ENCODE results near the gene ANKFN1. TPM values are rescaled to one million over a fixed set of nuclear protein-coding genes. Genes with fewer than 3 reads are reported as not detected.

The ANKFN1 gene
- total RNA-seq, 1 donor from 2014 or later = not detected

GRCh38 chr17:56119191-56119590, 34.1 kb upstream of the ANKFN1 start:
- Histone ChIP-seq H3K27ac (ENCODE audit: low read depth, low read length) (no peak overlapping the region), H3K79me2 (ENCODE audit: insufficient read depth, low read length) (no peaks in the 10 kb centered on the region), H3K4me2 (ENCODE audit: low read length) (no peak overlapping the region), H3K36me3 (ENCODE audit: insufficient read depth, low read length) (no peaks in the 10 kb centered on the region), H4K20me1 (ENCODE audit: insufficient read depth, low read length) (no peaks in the 10 kb centered on the region), H3K4me3 (ENCODE audit: insufficient read depth, low read depth, low read length) (no peak overlapping the region), H3K9ac (ENCODE audit: low read length) (no peak overlapping the region), H3K4me1 (ENCODE audit: insufficient read depth, low read length) (no peaks in the 10 kb centered on the region), H3K27me3 (ENCODE audit: insufficient read depth, low read length) (no peaks in the 10 kb centered on the region), H2AFZ (ENCODE audit: low read depth, low read length) (no peak overlapping the region), H3K9me3 (ENCODE audit: insufficient read depth, low read depth, low read length) (no peaks in the 10 kb centered on the region)
- no peaks in the 10 kb centered on the region for H3K36me3 Mint-ChIP-seq (ENCODE audit: low read depth, unreplicated experiment)
- H3K27me3 Mint-ChIP-seq (ENCODE audit: low read depth, unreplicated experiment) = peaks cover 3% of the 10 kb centered on the region
- no peaks in the 10 kb centered on the region for H3K9me3 Mint-ChIP-seq (ENCODE audit: unreplicated experiment)
- no peak overlapping the region for H3K27ac Mint-ChIP-seq (ENCODE audit: unreplicated experiment)
- H3K4me1 Mint-ChIP-seq (ENCODE audit: low read depth, unreplicated experiment) = no peaks in the 10 kb centered on the region
- FAIRE-seq = no peak
- no peak for DNase-seq (ENCODE audit: low read depth)
- TF ChIP-seq, protein P1, sequence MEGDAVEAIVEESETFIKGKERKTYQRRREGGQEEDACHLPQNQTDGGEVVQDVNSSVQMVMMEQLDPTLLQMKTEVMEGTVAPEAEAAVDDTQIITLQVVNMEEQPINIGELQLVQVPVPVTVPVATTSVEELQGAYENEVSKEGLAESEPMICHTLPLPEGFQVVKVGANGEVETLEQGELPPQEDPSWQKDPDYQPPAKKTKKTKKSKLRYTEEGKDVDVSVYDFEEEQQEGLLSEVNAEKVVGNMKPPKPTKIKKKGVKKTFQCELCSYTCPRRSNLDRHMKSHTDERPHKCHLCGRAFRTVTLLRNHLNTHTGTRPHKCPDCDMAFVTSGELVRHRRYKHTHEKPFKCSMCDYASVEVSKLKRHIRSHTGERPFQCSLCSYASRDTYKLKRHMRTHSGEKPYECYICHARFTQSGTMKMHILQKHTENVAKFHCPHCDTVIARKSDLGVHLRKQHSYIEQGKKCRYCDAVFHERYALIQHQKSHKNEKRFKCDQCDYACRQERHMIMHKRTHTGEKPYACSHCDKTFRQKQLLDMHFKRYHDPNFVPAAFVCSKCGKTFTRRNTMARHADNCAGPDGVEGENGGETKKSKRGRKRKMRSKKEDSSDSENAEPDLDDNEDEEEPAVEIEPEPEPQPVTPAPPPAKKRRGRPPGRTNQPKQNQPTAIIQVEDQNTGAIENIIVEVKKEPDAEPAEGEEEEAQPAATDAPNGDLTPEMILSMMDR (IDR thresholded peaks at IDR 0.05; ENCODE audit: insufficient read depth, low read depth, low read length) = no peak
- TF ChIP-seq EZH2 (IDR thresholded peaks at IDR 0.05; ENCODE audit: insufficient read depth, low read length) = no peak
- H3K4me3 Mint-ChIP-seq (ENCODE audit: unreplicated experiment) = no peak overlapping the region

GRCh38 chr17:56119936-56120335, 33.3 kb upstream of the ANKFN1 start:
- Histone ChIP-seq H3K27ac (ENCODE audit: low read depth, low read length) (no peak overlapping the region), H3K9me3 (ENCODE audit: insufficient read depth, low read depth, low read length) (no peaks in the 10 kb centered on the region), H3K4me2 (ENCODE audit: low read length) (no peak overlapping the region), H3K9ac (ENCODE audit: low read length) (no peak overlapping the region), H3K27me3 (ENCODE audit: insufficient read depth, low read length) (no peaks in the 10 kb centered on the region), H4K20me1 (ENCODE audit: insufficient read depth, low read length) (no peaks in the 10 kb centered on the region), H3K4me3 (ENCODE audit: insufficient read depth, low read depth, low read length) (no peak overlapping the region), H3K36me3 (ENCODE audit: insufficient read depth, low read length) (no peaks in the 10 kb centered on the region), H3K79me2 (ENCODE audit: insufficient read depth, low read length) (no peaks in the 10 kb centered on the region), H2AFZ (ENCODE audit: low read depth, low read length) (no peak overlapping the region), H3K4me1 (ENCODE audit: insufficient read depth, low read length) (no peaks in the 10 kb centered on the region)
- Mint-ChIP-seq H3K4me1 (ENCODE audit: low read depth, unreplicated experiment) (no peaks in the 10 kb centered on the region), H3K27ac (ENCODE audit: unreplicated experiment) (no peak overlapping the region), H3K4me3 (ENCODE audit: unreplicated experiment) (no peak overlapping the region), H3K9me3 (ENCODE audit: unreplicated experiment) (no peaks in the 10 kb centered on the region), H3K36me3 (ENCODE audit: low read depth, unreplicated experiment) (no peaks in the 10 kb centered on the region), H3K27me3 (ENCODE audit: low read depth, unreplicated experiment) (peaks cover 3% of the 10 kb centered on the region)
- DNase-seq (ENCODE audit: low read depth) (no peak), FAIRE-seq (no peak)
- TF ChIP-seq, protein P1 (IDR thresholded peaks at IDR 0.05; ENCODE audit: insufficient read depth, low read depth, low read length) = no peak
- TF ChIP-seq EZH2 (IDR thresholded peaks at IDR 0.05; ENCODE audit: insufficient read depth, low read length) = no peak

- Mint-ChIP-seq H3K27me3 (ENCODE audit: low read depth, unreplicated experiment) (peaks cover 3% of the 10 kb centered on the region), H3K4me3 (ENCODE audit: unreplicated experiment) (no peak overlapping the region), H3K36me3 (ENCODE audit: low read depth, unreplicated experiment) (no peaks in the 10 kb centered on the region), H3K4me1 (ENCODE audit: low read depth, unreplicated experiment) (no peaks in the 10 kb centered on the region), H3K9me3 (ENCODE audit: unreplicated experiment) (no peaks in the 10 kb centered on the region), H3K27ac (ENCODE audit: unreplicated experiment) (no peak overlapping the region)
- Histone ChIP-seq H3K4me2 (ENCODE audit: low read length) (no peak overlapping the region), H3K9ac (ENCODE audit: low read length) (no peak overlapping the region), H3K79me2 (ENCODE audit: insufficient read depth, low read length) (no peaks in the 10 kb centered on the region), H3K9me3 (ENCODE audit: insufficient read depth, low read depth, low read length) (no peaks in the 10 kb centered on the region), H4K20me1 (ENCODE audit: insufficient read depth, low read length) (no peaks in the 10 kb centered on the region), H3K4me3 (ENCODE audit: insufficient read depth, low read depth, low read length) (no peak overlapping the region), H2AFZ (ENCODE audit: low read depth, low read length) (no peak overlapping the region), H3K4me1 (ENCODE audit: insufficient read depth, low read length) (no peaks in the 10 kb centered on the region), H3K36me3 (ENCODE audit: insufficient read depth, low read length) (no peaks in the 10 kb centered on the region), H3K27ac (ENCODE audit: low read depth, low read length) (no peak overlapping the region), H3K27me3 (ENCODE audit: insufficient read depth, low read length) (no peaks in the 10 kb centered on the region)
- DNase-seq (ENCODE audit: low read depth) (no peak), FAIRE-seq (no peak)
- TF ChIP-seq, protein P1 (IDR thresholded peaks at IDR 0.05; ENCODE audit: insufficient read depth, low read depth, low read length) = no peak
- no peak for TF ChIP-seq EZH2 (IDR thresholded peaks at IDR 0.05; ENCODE audit: insufficient read depth, low read length)
Observed at GRCh38 chr17:56121191-56122051, 31.9 kb upstream of the ANKFN1 start.
